ENCODE data around the gene NEK10. TPM values are rescaled to one million over a fixed set of nuclear protein-coding genes. Genes with fewer than 3 reads are reported as not detected.

The NEK10 gene
- total RNA-seq, 1 donor from 2014 or later, result 4.2 TPM

- TF ChIP-seq CTCF (conservative IDR thresholded peaks at IDR 0.05), result no peak
- H3K36me3 Mint-ChIP-seq, result no peaks in the 10 kb centered on the region
- peaks cover 6% of the 10 kb centered on the region for H3K4me1 Mint-ChIP-seq (ENCODE audit: unreplicated experiment)
- H3K27ac Mint-ChIP-seq, result no peak overlapping the region
- H3K4me3 Mint-ChIP-seq, result no peak overlapping the region
- DNase-seq (ENCODE audit: extremely low spot score, unreplicated experiment), result no peak
- no peaks in the 10 kb centered on the region for H3K27me3 Mint-ChIP-seq
- peaks cover 4% of the 10 kb centered on the region for H3K9me3 Mint-ChIP-seq
Measured at GRCh38 chr3:27089645-27090044, 279.5 kb downstream of the NEK10 start.

GRCh38 chr3:27089068-27089467 is 280.1 kb downstream of the NEK10 start:
- H3K9me3 Mint-ChIP-seq, result peaks cover 4% of the 10 kb centered on the region
- no peak overlapping the region for H3K4me3 Mint-ChIP-seq
- H3K4me1 Mint-ChIP-seq (ENCODE audit: unreplicated experiment), result peaks cover 5% of the 10 kb centered on the region
- DNase-seq (ENCODE audit: extremely low spot score, unreplicated experiment), result no peak
- H3K27me3 Mint-ChIP-seq, result no peaks in the 10 kb centered on the region
- no peak overlapping the region for H3K27ac Mint-ChIP-seq
- TF ChIP-seq CTCF (conservative IDR thresholded peaks at IDR 0.05), result no peak
- H3K36me3 Mint-ChIP-seq, result no peaks in the 10 kb centered on the region

GRCh38 chr3:27085829-27086730 is 283.1 kb downstream of the NEK10 start:
- no peaks in the 10 kb centered on the region for H3K27me3 Mint-ChIP-seq
- H3K36me3 Mint-ChIP-seq, result no peaks in the 10 kb centered on the region
- peaks cover 8% of the 10 kb centered on the region for H3K4me1 Mint-ChIP-seq (ENCODE audit: unreplicated experiment)
- no peak overlapping the region for H3K4me3 Mint-ChIP-seq
- no peak overlapping the region for H3K27ac Mint-ChIP-seq
- no peak for TF ChIP-seq CTCF (conservative IDR thresholded peaks at IDR 0.05)
- no peaks in the 10 kb centered on the region for H3K9me3 Mint-ChIP-seq
- no peak for DNase-seq (ENCODE audit: extremely low spot score, unreplicated experiment)

- no peak for DNase-seq (ENCODE audit: extremely low spot score, unreplicated experiment)
- TF ChIP-seq CTCF (conservative IDR thresholded peaks at IDR 0.05), result no peak
- H3K27me3 Mint-ChIP-seq, result peaks cover 3% of the 10 kb centered on the region
- no peak overlapping the region for H3K4me3 Mint-ChIP-seq
- H3K4me1 Mint-ChIP-seq (ENCODE audit: unreplicated experiment), result peaks cover 18% of the 10 kb centered on the region
- peaks cover 5% of the 10 kb centered on the region for H3K9me3 Mint-ChIP-seq
- H3K27ac Mint-ChIP-seq, result no peak overlapping the region
- H3K36me3 Mint-ChIP-seq, result no peaks in the 10 kb centered on the region
Measured at GRCh38 chr3:27081992-27082607, 287.1 kb downstream of the NEK10 start.

- Mint-ChIP-seq H3K4me1 (ENCODE audit: unreplicated experiment) (peaks cover 18% of the 10 kb centered on the region), H3K9me3 (peaks cover 5% of the 10 kb centered on the region), H3K36me3 (no peaks in the 10 kb centered on the region), H3K4me3 (no peak overlapping the region), H3K27me3 (peaks cover 3% of the 10 kb centered on the region), H3K27ac (no peak overlapping the region)
- TF ChIP-seq CTCF (conservative IDR thresholded peaks at IDR 0.05), result no peak
- no peak for DNase-seq (ENCODE audit: extremely low spot score, unreplicated experiment)
Measured at GRCh38 chr3:27081566-27081965, 287.6 kb downstream of the NEK10 start.

Data from type B pancreatic cell (in vitro differentiated cells).